Measurements from ENCODE around the gene SYK.

DNA sequence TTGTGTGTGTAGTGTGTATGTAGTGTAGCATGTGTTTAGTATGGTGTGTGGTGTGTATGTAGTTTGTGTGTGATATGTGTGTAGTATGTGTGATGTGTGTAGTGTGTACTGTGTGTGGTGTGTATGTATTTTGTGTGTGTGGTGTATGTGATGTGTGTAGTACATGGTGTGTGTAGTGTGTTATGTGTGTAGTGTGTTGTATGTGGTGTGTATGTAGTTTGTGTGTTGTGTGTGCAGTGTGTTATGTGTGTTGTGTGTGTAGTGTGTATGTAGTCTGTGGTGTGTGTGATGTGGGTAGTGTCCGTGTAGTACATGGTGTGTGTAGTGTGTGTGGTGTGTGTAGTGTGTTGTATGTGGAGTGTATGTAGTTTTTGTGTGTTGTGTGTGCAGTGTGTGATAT lies 40.0 kb downstream of the SYK start:
- TF ChIP-seq POLR2A (IDR thresholded peaks at IDR 0.05; ENCODE audit: low read depth, low read length), result no peak
- TF ChIP-seq TAF1 (IDR thresholded peaks at IDR 0.05; ENCODE audit: low read depth, low read length), result no peak
- no peak for TF ChIP-seq SPI1 (IDR thresholded peaks at IDR 0.05; ENCODE audit: low read depth, low read length)
- no peak for TF ChIP-seq POLR2AphosphoS5 (IDR thresholded peaks at IDR 0.05; ENCODE audit: low read depth, low read length)
- no peak for TF ChIP-seq POU2F2 (IDR thresholded peaks at IDR 0.05; ENCODE audit: low read depth, low read length)
- TF ChIP-seq PAX5 (IDR thresholded peaks at IDR 0.05; ENCODE audit: insufficient read depth, low read length, severe bottlenecking), result no peak

All from GM12891 (cell line).